ENCODE results near the gene RMND1.

RMND1 gene

GRCh38 chr6:151390851-151391470, 61.0 kb downstream of the RMND1 start:
- TF ChIP-seq, protein P1, sequence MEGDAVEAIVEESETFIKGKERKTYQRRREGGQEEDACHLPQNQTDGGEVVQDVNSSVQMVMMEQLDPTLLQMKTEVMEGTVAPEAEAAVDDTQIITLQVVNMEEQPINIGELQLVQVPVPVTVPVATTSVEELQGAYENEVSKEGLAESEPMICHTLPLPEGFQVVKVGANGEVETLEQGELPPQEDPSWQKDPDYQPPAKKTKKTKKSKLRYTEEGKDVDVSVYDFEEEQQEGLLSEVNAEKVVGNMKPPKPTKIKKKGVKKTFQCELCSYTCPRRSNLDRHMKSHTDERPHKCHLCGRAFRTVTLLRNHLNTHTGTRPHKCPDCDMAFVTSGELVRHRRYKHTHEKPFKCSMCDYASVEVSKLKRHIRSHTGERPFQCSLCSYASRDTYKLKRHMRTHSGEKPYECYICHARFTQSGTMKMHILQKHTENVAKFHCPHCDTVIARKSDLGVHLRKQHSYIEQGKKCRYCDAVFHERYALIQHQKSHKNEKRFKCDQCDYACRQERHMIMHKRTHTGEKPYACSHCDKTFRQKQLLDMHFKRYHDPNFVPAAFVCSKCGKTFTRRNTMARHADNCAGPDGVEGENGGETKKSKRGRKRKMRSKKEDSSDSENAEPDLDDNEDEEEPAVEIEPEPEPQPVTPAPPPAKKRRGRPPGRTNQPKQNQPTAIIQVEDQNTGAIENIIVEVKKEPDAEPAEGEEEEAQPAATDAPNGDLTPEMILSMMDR (conservative IDR thresholded peaks at IDR 0.05; ENCODE audit: low read length): no peak
- no peak for TF ChIP-seq EZH2phosphoT487 (IDR thresholded peaks at IDR 0.05; ENCODE audit: borderline replicate concordance)
- Histone ChIP-seq H3K79me2 (ENCODE audit: insufficient read depth, low read length) (peaks cover 78% of the 10 kb centered on the region), H3K4me2 (ENCODE audit: low read depth, low read length, poor library complexity, severe bottlenecking) (peak overlapping the region; percentile 53), H2AFZ (ENCODE audit: low read length) (peak overlapping the region; percentile 48; the same call in 1 of the 2 replicates), H3K9me3 (ENCODE audit: insufficient read depth, low read depth, low read length) (no peaks in the 10 kb centered on the region), H3K4me3 (ENCODE audit: low read length, poor library complexity, severe bottlenecking) (peak overlapping the region; percentile 89), H3K9ac (ENCODE audit: low read depth, low read length, poor library complexity, severe bottlenecking) (peak overlapping the region; percentile 89), H4K20me1 (ENCODE audit: insufficient read depth, low read length, poor library complexity, severe bottlenecking) (peaks cover 47% of the 10 kb centered on the region), H3K36me3 (ENCODE audit: insufficient read depth, low read length) (no peaks in the 10 kb centered on the region), H3K27me3 (ENCODE audit: insufficient read depth, low read length, poor library complexity, severe bottlenecking) (peaks cover 4% of the 10 kb centered on the region), H3F3A (ENCODE audit: low read depth) (peaks cover 10% of the 10 kb centered on the region), H3K4me1 (ENCODE audit: insufficient read depth, low read length, poor library complexity, severe bottlenecking) (peaks cover 44% of the 10 kb centered on the region), H3K9me2 (replicated peaks; ENCODE audit: low read depth, low read length) (no peaks in the 10 kb centered on the region)

- Histone ChIP-seq H3K27me3 (ENCODE audit: insufficient read depth, low read length, poor library complexity, severe bottlenecking) (peaks cover 4% of the 10 kb centered on the region), H4K20me1 (ENCODE audit: insufficient read depth, low read length, poor library complexity, severe bottlenecking) (peaks cover 41% of the 10 kb centered on the region), H3F3A (ENCODE audit: low read depth) (peaks cover 10% of the 10 kb centered on the region), H3K4me2 (ENCODE audit: low read depth, low read length, poor library complexity, severe bottlenecking) (no peak overlapping the region), H3K9me2 (replicated peaks; ENCODE audit: low read depth, low read length) (no peaks in the 10 kb centered on the region), H3K4me1 (ENCODE audit: insufficient read depth, low read length, poor library complexity, severe bottlenecking) (peaks cover 42% of the 10 kb centered on the region), H3K4me3 (ENCODE audit: low read length, poor library complexity, severe bottlenecking) (peak overlapping the region; percentile 89), H3K9ac (ENCODE audit: low read depth, low read length, poor library complexity, severe bottlenecking) (peak overlapping the region; percentile 89), H3K9me3 (ENCODE audit: insufficient read depth, low read depth, low read length) (no peaks in the 10 kb centered on the region), H3K36me3 (ENCODE audit: insufficient read depth, low read length) (no peaks in the 10 kb centered on the region), H2AFZ (ENCODE audit: low read length) (no peak overlapping the region; the same call in 1 of the 2 replicates), H3K79me2 (ENCODE audit: insufficient read depth, low read length) (peaks cover 77% of the 10 kb centered on the region)
- TF ChIP-seq, protein P1 (conservative IDR thresholded peaks at IDR 0.05; ENCODE audit: low read length): no peak
- no peak for TF ChIP-seq EZH2phosphoT487 (IDR thresholded peaks at IDR 0.05; ENCODE audit: borderline replicate concordance)
These were observed 61.6 kb downstream of the RMND1 start for GRCh38 chr6:151390276-151390850.

- peaks cover 77% of the 10 kb centered on the region for H3K79me2 ChIP-seq (ENCODE audit: insufficient read depth, low read length)
- H4K20me1 ChIP-seq (ENCODE audit: insufficient read depth, low read length, poor library complexity, severe bottlenecking): peaks cover 35% of the 10 kb centered on the region
- H3K27me3 ChIP-seq (ENCODE audit: insufficient read depth, low read length, poor library complexity, severe bottlenecking): peaks cover 4% of the 10 kb centered on the region
- H3F3A ChIP-seq (ENCODE audit: low read depth): peaks cover 10% of the 10 kb centered on the region
- H2AFZ ChIP-seq (ENCODE audit: low read length): peak overlapping the region; percentile 67
- H3K4me2 ChIP-seq (ENCODE audit: low read depth, low read length, poor library complexity, severe bottlenecking): peak overlapping the region; percentile 79
- TF ChIP-seq, protein P1 (conservative IDR thresholded peaks at IDR 0.05; ENCODE audit: low read length): no peak
- TF ChIP-seq EZH2phosphoT487 (IDR thresholded peaks at IDR 0.05; ENCODE audit: borderline replicate concordance): no peak
- H3K36me3 ChIP-seq (ENCODE audit: insufficient read depth, low read length): no peaks in the 10 kb centered on the region
- H3K4me3 ChIP-seq (ENCODE audit: low read length, poor library complexity, severe bottlenecking): peak overlapping the region; percentile 89
- H3K4me1 ChIP-seq (ENCODE audit: insufficient read depth, low read length, poor library complexity, severe bottlenecking): peaks cover 41% of the 10 kb centered on the region
- H3K9me2 ChIP-seq (replicated peaks; ENCODE audit: low read depth, low read length): no peaks in the 10 kb centered on the region
- no peaks in the 10 kb centered on the region for H3K9me3 ChIP-seq (ENCODE audit: insufficient read depth, low read depth, low read length)
- peak overlapping the region; percentile 89 for H3K9ac ChIP-seq (ENCODE audit: low read depth, low read length, poor library complexity, severe bottlenecking)
These were observed 62.2 kb downstream of the RMND1 start for GRCh38 chr6:151389618-151390275.

All from Loucy (cell line).